Keratinocyte (primary cell): ENCODE measurements around the gene PIP4K2C.
A peak's percentile ranks its signal among the peaks of the same experiment; 100 is the strongest.

ENCODE experiments used
- CTCF ChIP-seq, 3 experiments: IDR thresholded peaks in 1 of 3; conservative IDR thresholded peaks in 1 of 3; optimal IDR thresholded peaks in 1 of 3; 2 replicates in 2 of 3; 3 replicates in 1 of 3; pipeline versions ENCODE3 to v1.5.1; 2011; ENCODE audit warnings: low read length in 3 of 3, mild to moderate bottlenecking in 3 of 3, moderate library complexity in 2 of 3, control low read depth in 1 of 3, inconsistent platforms in 1 of 3; ENCODE audit not compliant: insufficient read depth in 2 of 3; ENCODE audit errors: extremely low read depth in 1 of 3
- EZH2 ChIP-seq: IDR thresholded peaks from one replicate; pipeline ENCODE4 v1.6.1; 2012; ENCODE audit warnings: inconsistent platforms, mild to moderate bottlenecking, low read length, moderate library complexity

GRCh38 chr12:57620936-57621496 lies 30.0 kb downstream of the PIP4K2C start:
- TF ChIP-seq CTCF (optimal IDR thresholded peaks at IDR 0.05 in 1 of 3, IDR thresholded peaks at IDR 0.05 in 1 of 3, conservative IDR thresholded peaks at IDR 0.05 in 1 of 3; ENCODE audit: extremely low read depth in 1 of 3, insufficient read depth in 2 of 3, low read length in 3 of 3) (no peak), EZH2 (peak; percentile 98)
